GM12878 (cell line): Measurements from ENCODE around the gene SLC39A13. TPM values are rescaled to one million over a fixed set of nuclear protein-coding genes. Genes with fewer than 3 reads are reported as not detected.

Experiments
- ATAC-seq: fragments of 200-7000 bp; cut with Tn5 transposase; 3 replicates; pipeline ENCODE4 v1.9.1; 2020; ENCODE audit warnings: mild to moderate bottlenecking, moderate library complexity
- BruUV-seq: library from RNA; stranded (reverse); fragments of 400-500 nt; replicated peaks from 2 replicates; lab custom pipeline; 2021; lab: Mats Ljungman, UMichigan
- CTCF ChIA-PET: fragments of 300-600 bp; sonication (Branson Sonifier 250); formaldehyde crosslinking; extraction: SDS; loops from one replicate; lab custom pipeline; 2021; ENCODE audit warnings: inconsistent platforms; lab: Yijun Ruan, JAX
- POLR2A ChIA-PET: fragments of 350-600 bp; formaldehyde crosslinking; extraction: SDS; loops from one replicate; lab custom pipeline; 2021; ENCODE audit warnings: inconsistent platforms; lab: Charles Lee
- RAD21 ChIA-PET: fragments of 300-600 bp; sonication (Branson Sonifier 250); formaldehyde crosslinking; loops from one replicate; lab custom pipeline; 2023; ENCODE audit warnings: antibody characterized with exemption; ENCODE audit not compliant: unreplicated experiment; lab: Charles Lee
- SMC1A ChIA-PET: fragments of 300-600 bp; sonication (Branson Sonifier 250); formaldehyde crosslinking; loops from one replicate; lab custom pipeline; 2023; ENCODE audit not compliant: unreplicated experiment, uncharacterized antibody; lab: Charles Lee
- DNase-seq: peaks from one replicate; pipeline ENCODE4 v3.0.0-alpha.2; 2011; ENCODE audit warnings: low read depth, low spot score
- FAIRE-seq: peaks from 3 replicates; lab custom pipeline; 2011; peaks lifted over from hg19 to GRCh38; lab: Jason Lieb, UNC
- H2AFZ ChIP-seq: 2 replicates; pipeline ENCODE4 v1.6.0; 2011; ENCODE audit warnings: low read depth, low read length, control low read depth; ENCODE audit not compliant: control insufficient read depth
- H3K27ac ChIP-seq: 2 replicates; pipeline ENCODE4 v1.5.1; 2011; ENCODE audit warnings: control low read depth; ENCODE audit not compliant: control insufficient read depth, insufficient read depth
- H3K27me3 ChIP-seq, 2 experiments: replicated peaks in 1 of 2; 2 replicates each; pipeline versions ENCODE4 v1.6.0 to v1.6.1; 2011; ENCODE audit warnings: low read length in 1 of 2; ENCODE audit not compliant: control insufficient read depth in 2 of 2, insufficient read depth in 2 of 2
- H3K36me3 ChIP-seq, 2 experiments: 2 replicates each; pipeline ENCODE4 v1.5.1; 2011; ENCODE audit warnings: low read length in 1 of 2; ENCODE audit not compliant: control insufficient read depth in 2 of 2, insufficient read depth in 2 of 2
- H3K4me1 ChIP-seq: 2 replicates; pipeline ENCODE4 v1.6.1; 2011; ENCODE audit warnings: mild to moderate bottlenecking, low read length, moderate library complexity, mixed read lengths; ENCODE audit not compliant: control insufficient read depth, insufficient read depth
- H3K4me2 ChIP-seq: 2 replicates; pipeline ENCODE4 v1.6.0; 2011; ENCODE audit warnings: control low read depth; ENCODE audit not compliant: control insufficient read depth, insufficient read depth
- H3K4me3 ChIP-seq: fragments of 200-600 bp; sonication (generic); 2 replicates; pipeline ENCODE4 v1.5.1; 2016
- H3K79me2 ChIP-seq: 2 replicates; pipeline ENCODE4 v1.6.0; 2011; ENCODE audit warnings: low read length; ENCODE audit not compliant: control insufficient read depth, insufficient read depth
- H3K9ac ChIP-seq: 2 replicates; pipeline ENCODE4 v1.8.0; 2011; ENCODE audit warnings: low read length, control low read depth, mixed read lengths; ENCODE audit not compliant: control insufficient read depth, insufficient read depth
- H3K9me3 ChIP-seq: replicated peaks from 3 replicates; pipeline ENCODE4 v1.5.1; 2011; ENCODE audit warnings: mild to moderate bottlenecking, low read length; ENCODE audit not compliant: control insufficient read depth, insufficient read depth
- H4K20me1 ChIP-seq: 2 replicates; pipeline ENCODE4 v1.6.0; 2011; ENCODE audit not compliant: control insufficient read depth, insufficient read depth
- ATF2 ChIP-seq: IDR thresholded peaks from 2 replicates; pipeline ENCODE4 v1.6.1; 2012; ENCODE audit warnings: low read length, inconsistent platforms
- ATF3 ChIP-seq: IDR thresholded peaks from 2 replicates; pipeline ENCODE4 v1.6.1; 2011; ENCODE audit warnings: low read depth, mild to moderate bottlenecking, low read length, moderate library complexity, borderline replicate concordance; ENCODE audit errors: extremely low read depth
- CBX3 ChIP-seq: fragments of 200-600 bp; sonication (generic); IDR thresholded peaks from 2 replicates; pipeline ENCODE4 v1.6.1; 2016; ENCODE audit warnings: low read depth, borderline replicate concordance
- CHD4 ChIP-seq: fragments of 200-600 bp; sonication (generic); IDR thresholded peaks from 2 replicates; pipeline ENCODE4 v1.6.1; 2016; ENCODE audit warnings: mild to moderate bottlenecking
- E2F8 ChIP-seq: fragments of 450-650 bp; IDR thresholded peaks from 2 replicates; pipeline ENCODE4 v1.6.1; 2018; ENCODE audit warnings: mild to moderate bottlenecking, low read depth, moderate library complexity; ENCODE audit not compliant: partially characterized antibody
- E4F1 ChIP-seq: fragments of 450-650 bp; IDR thresholded peaks from 2 replicates; pipeline ENCODE4 v1.6.1; 2018; ENCODE audit warnings: borderline replicate concordance, mild to moderate bottlenecking; ENCODE audit not compliant: partially characterized antibody
- EGR1 ChIP-seq, 2 experiments: IDR thresholded peaks; 1 replicate in 1 of 2; 2 replicates in 1 of 2; pipeline ENCODE4 v1.6.1; 2011 to 2012; ENCODE audit warnings: low read depth in 2 of 2, low read length in 2 of 2, borderline replicate concordance in 1 of 2, mild to moderate bottlenecking in 1 of 2, moderate library complexity in 1 of 2
- MLLT1 ChIP-seq: fragments of 450-650 bp; IDR thresholded peaks from 2 replicates; pipeline ENCODE4 v1.6.1; 2016; ENCODE audit warnings: mild to moderate bottlenecking
- NFYB ChIP-seq: IDR thresholded peaks from 2 replicates; pipeline ENCODE4 v1.6.1; 2011; ENCODE audit warnings: low read depth, mild to moderate bottlenecking, low read length, improper control_type of control experiment, moderate library complexity; ENCODE audit not compliant: insufficient read depth
- NR2C1 ChIP-seq: fragments of 450-650 bp; IDR thresholded peaks from 2 replicates; pipeline ENCODE4 v1.6.1; 2017; ENCODE audit warnings: antibody characterized with exemption, mild to moderate bottlenecking, moderate library complexity
- RFX5 ChIP-seq: IDR thresholded peaks from 2 replicates; pipeline ENCODE4 v1.6.1; 2011; ENCODE audit warnings: low read depth, low read length, improper control_type of control experiment
- STAT1 ChIP-seq: fragments of 450-650 bp; conservative IDR thresholded peaks from 2 replicates; pipeline ENCODE4 v1.6.1; 2014; ENCODE audit warnings: antibody characterized with exemption, mild to moderate bottlenecking
- ZNF207 ChIP-seq: fragments of 450-650 bp; IDR thresholded peaks from 2 replicates; pipeline ENCODE4 v1.6.1; 2014; ENCODE audit warnings: antibody characterized with exemption, mild to moderate bottlenecking, borderline replicate concordance
- ZNF24 ChIP-seq: fragments of 450-650 bp; IDR thresholded peaks from 2 replicates; pipeline ENCODE4 v1.6.1; 2017; ENCODE audit warnings: antibody characterized with exemption, mild to moderate bottlenecking
- ZSCAN29 ChIP-seq: fragments of 450-650 bp; IDR thresholded peaks from 2 replicates; pipeline ENCODE4 v1.6.1; 2017; ENCODE audit warnings: mild to moderate bottlenecking, moderate library complexity
- WGBS: methylation state at CpG from one replicate; pipeline ENCODE4 v1.1.6; 2016; ENCODE audit warnings: low lambda C conversion rate; ENCODE audit not compliant: insufficient replicate concordance, insufficient coverage; ENCODE audit errors: missing lambda C conversion rate; 5-methylcytosine and 5-hydroxymethylcytosine counted together
- in situ Hi-C: fragments of 300-500 bp; cut with MboI; formaldehyde crosslinking; loops from 9 replicates; pipeline ENCODE4 v1.14.3; 2018; ENCODE audit warnings: mixed read lengths
- intact Hi-C: fragments of 100-400 bp; cut with micrococcal nuclease; formaldehyde crosslinking; loops from one replicate; pipeline ENCODE4 v1.14.2; 2022; ENCODE audit not compliant: unreplicated experiment
- polyA plus RNA-seq, 11 experiments: library from polyadenylated mRNA; depleted of rRNA in 4 of 11; unstranded in 6 of 11; stranded (reverse) in 5 of 11; fragments of >200 nt; fragmentation: Nextera tagmentation in 4 of 11; fragmentation: Illumina TruSeq in 1 of 11; extraction: Ambion mirVana in 4 of 11; extraction: Trizol in 1 of 11; gene quantifications; 1 replicate in 1 of 11; 2 replicates in 10 of 11; pipeline versions ENCODE4 v1.2.1 to v1.2.3, GENCODE V29; 2011 to 2016; ENCODE audit warnings: inconsistent platforms in 2 of 11, missing spikeins in 2 of 11, low read depth in 1 of 11
- total RNA-seq, 4 experiments: library from RNA; depleted of rRNA in 3 of 4; stranded (reverse); fragments of >200 nt in 3 of 4; fragmentation: Illumina TruSeq in 1 of 4; extraction: Trizol in 1 of 4; gene quantifications; 2 replicates each; pipeline versions ENCODE4 v1.2.1 to v1.2.3, GENCODE V29; 2013 to 2021

The SLC39A13 gene
- total and polyA plus RNA-seq, 10 of the 15 experiments (the other 5 are each of a cell fraction or from before 2014, with no cell fraction given): 0.23 to 19.8 (median 6.3) TPM

GRCh38 chr11:47440054-47440476 is 31.7 kb downstream of the SLC39A13 start (continued):
- no peak for TF ChIP-seq MLLT1

GRCh38 chr11:47441421-47441820 is 33.0 kb downstream of the SLC39A13 start:
- SMC1A ChIA-PET: no interaction called here
- DNase-seq (no peak), ATAC-seq (no peak), FAIRE-seq (no peak)
- Histone ChIP-seq H2AFZ (no peak overlapping the region), H3K9ac (no peak overlapping the region), H3K4me2 (no peak overlapping the region), H3K4me1 (no peaks in the 10 kb centered on the region), H3K27ac (no peak overlapping the region), H3K79me2 (no peaks in the 10 kb centered on the region), H3K36me3 (no peaks in the 10 kb centered on the region), H3K27me3 (no peaks in the 10 kb centered on the region), H3K9me3 (no peaks in the 10 kb centered on the region), H3K4me3 (no peak overlapping the region), H4K20me1 (no peaks in the 10 kb centered on the region)
- in situ Hi-C loops: no loop called here
- RAD21 ChIA-PET: no interaction called here
- no TSS peak for BruUV-seq
- POLR2A ChIA-PET: no interaction called here
- intact Hi-C loops: no loop called here
- CTCF ChIA-PET: no interaction called here
- WGBS: 64% methylated on average over 12 of the region's 12 CpGs
- TF ChIP-seq E4F1 (no peak), ZSCAN29 (no peak), ATF2 (no peak), ZNF24 (no peak), CHD4 (no peak), ATF3 (no peak), CBX3 (no peak), NFYB (no peak), E2F8 (no peak), ZNF207 (no peak), RFX5 (no peak), EGR1 (IDR thresholded peaks at IDR 0.05; ENCODE audit: borderline replicate concordance in 1 of 2, low read depth in 2 of 2, low read length in 2 of 2) (no peak), STAT1 (no peak), NR2C1 (no peak)
